Measurements from ENCODE around the gene MGST2.
"Not testable (repeated sequence)": the region's sequence is repeated elsewhere in the genome, so short reads cannot be mapped to it uniquely, and the experiment has no call there.

The MGST2 gene

GRCh38 chr4:139672732-139673131 lies 7.1 kb downstream of the MGST2 start:
- DNase-seq, result no peak

DNA sequence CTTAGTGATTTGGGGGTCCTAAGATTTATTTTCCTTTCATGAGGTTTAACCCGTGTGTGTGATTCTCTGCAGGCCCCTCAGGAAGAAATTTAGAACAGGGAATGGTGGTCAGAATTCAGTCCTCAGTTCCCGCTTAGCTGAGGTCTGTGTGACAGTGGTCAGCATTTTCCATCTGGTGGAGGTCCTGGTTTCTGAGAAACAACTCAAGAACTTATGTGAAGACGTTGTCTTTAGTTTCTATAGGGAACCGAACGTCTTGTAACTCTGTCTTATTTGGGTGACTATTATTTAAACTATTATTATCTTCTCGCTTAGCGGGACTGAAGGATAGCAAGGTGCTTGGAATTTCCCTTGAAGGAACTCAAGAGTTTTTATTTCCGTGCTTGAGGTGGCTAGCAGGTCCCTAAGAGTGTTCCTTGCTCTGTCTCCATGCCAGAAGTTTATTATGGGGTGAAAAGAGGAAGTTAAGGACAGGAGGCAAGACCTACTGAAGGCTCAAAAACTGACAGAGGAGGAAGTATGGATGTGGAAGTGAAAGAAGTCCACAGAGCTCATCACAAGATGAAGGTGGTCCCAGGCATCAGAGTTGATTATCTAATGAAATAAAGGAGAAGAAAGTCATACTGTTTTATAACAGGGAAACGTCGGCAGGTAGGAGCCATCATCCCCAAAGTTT lies 9.4 kb downstream of the MGST2 start:
- DNase-seq, result no peak

GRCh38 chr4:139675651-139676050 lies 10.0 kb downstream of the MGST2 start:
- DNase-seq, result no peak

GRCh38 chr4:139676365-139676764 lies 10.7 kb downstream of the MGST2 start:
- DNase-seq, result no peak

DNA sequence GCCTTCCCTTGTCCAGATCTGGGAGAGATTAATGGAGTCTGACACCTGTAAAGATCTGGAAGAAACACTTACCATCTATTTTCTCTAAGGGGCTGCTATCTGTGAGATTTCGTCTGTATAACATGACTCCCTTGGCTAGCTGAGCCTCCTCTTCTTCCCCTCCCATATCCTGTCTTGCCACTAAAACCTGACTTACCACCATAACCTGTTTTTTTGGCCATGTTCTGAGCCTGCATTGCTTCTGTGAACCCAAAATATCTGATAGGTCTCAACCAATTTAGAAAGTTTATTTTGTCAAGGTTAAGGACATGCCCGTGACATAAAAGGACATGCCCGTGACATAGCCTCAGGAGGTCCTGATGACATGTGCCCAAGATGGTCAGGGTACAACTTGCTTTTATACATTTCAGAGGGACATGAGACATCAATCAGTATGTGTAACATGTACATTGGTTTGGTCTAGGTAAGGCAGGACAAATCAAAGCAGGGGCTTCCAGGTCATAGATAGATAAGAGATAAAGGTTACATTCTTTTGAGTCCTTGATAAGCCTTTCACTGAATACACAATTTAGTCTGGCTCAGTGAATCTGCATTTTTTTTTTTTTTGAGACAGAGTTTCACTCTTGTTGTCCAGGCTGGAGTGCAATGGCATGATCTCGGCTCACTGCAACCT lies 11.4 kb downstream of the MGST2 start:
- DNase-seq, result no peak

GRCh38 chr4:139682309-139682708 lies 16.7 kb downstream of the MGST2 start:
- no peak for DNase-seq

- no peak for DNase-seq
Measured at GRCh38 chr4:139682741-139683151, 17.1 kb downstream of the MGST2 start.

DNA sequence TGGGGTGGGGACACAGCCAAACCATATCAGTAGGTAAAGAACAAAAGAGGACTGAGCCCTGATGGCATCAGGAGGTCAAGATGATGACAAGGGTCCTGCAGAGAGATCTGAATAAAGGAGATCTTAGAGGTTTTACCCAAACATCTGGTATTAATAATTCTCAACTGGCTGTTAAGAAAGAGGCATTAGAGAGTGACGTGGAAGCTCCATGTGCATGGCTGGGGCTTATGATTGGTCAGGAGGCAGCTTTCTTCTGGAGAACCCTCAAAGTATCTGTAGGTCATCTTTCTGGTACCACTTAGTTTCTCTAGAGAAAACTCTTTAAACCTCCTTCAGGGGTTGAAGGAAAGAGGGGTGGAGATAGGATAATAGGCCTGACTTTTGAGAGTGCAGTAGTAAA lies 18.7 kb downstream of the MGST2 start:
- no peak for DNase-seq

DNA sequence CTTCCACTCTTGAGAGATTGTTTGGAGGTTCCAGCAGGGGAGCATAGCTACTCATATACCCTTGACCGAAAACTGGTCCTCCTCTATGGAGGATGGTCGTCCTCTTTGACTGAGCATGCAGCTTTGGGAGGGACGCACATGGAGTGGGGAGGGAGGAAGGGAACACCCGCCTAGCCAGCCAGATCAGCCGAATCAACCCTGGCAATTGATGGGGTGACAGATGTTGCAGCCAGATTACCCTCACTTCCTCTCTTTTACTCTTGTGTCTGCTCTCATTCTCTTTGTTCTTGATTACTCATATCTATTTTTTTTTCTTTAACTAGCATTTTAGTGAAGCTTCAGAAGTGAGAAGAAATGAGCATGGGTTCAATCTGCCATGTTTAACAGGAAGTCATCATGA lies 19.6 kb downstream of the MGST2 start:
- DNase-seq, result no peak

GRCh38 chr4:139686130-139686529 lies 20.5 kb downstream of the MGST2 start:
- no peak for DNase-seq

- no peak for DNase-seq
Measured at GRCh38 chr4:139686988-139687387, 21.4 kb downstream of the MGST2 start.

DNA sequence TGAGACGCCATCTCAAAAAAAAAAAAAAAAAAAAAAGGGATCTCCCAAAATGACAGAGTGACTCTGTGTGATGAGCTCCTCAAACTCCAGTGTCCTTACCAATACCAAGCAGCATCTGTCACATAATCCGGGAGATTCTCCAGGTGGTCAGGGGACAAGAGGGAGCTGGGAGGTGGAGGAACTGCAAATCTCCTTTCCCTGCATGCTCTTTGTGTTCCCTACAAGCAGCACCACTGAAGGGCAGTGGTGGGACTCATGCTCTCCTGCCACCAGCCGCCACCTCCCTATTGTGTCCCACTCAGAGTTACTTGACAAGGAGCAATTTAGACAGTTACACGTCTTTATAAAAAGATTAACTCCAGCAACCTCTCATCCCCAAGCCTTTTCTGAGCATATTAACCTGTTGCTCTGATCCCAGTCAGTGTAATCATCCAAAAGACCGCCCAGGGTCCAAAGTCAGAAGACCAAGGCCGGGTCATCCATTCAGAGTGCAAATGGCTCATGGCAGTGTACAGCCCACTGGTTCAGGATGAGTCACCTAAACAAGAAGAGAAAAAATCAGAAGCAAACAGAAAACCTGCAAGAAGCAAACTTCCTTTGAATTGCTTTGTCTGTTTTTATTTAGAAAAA lies 23.6 kb downstream of the MGST2 start:
- DNase-seq, result no peak

DNA sequence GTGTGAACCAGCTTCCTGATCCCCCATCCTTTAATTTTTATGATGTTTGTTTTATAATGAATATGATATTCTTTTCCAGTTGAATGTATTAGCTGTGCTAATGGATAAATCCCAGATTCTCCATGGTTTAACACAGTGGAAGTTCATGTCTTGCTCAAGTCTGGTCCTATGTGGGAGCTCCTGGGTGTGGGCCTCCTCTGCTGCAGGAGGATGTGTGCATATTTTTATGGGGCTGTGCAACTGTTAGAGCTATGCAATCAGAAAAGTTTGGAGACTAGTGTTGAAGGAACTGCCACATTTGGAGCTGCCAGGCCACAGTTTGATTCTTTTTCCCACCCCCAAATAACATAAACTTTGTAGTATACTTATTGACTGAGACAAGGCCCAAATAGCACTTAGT lies 24.8 kb downstream of the MGST2 start:
- DNase-seq, result no peak

DNA sequence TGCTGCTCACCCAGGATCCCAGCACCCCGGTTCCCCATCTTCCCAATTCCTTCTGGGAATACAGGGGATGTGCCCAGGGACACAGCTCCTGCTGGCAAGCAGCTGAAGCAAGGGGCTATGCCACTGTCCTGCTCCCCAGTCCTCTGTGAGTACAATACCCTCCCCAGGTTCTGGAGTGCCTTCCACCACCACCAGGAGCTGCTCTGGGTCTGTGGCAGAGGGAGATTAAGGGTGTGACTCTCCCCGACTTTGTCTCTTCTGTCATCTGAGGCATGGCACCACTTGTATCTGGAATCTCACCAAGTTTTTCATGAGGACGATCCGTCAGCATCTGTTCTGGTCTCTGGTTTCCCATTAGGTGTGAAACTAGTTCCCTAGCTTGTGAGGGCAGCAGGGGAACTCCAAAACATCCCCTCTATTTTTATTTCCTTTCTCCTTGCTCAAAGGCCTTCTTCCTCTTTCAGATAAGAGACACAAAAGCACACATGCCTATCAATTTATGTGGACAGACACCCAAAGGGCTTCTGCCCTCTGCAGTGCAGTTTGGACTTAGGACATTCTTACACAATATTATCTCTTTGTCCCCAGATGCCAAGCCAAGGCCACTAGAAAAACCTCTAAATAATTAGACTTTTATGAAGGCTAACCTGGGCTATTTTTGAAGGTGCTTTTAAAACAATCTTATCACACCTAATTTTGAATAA lies 26.8 kb downstream of the MGST2 start:
- no peak for DNase-seq

- no peak for DNase-seq
Measured at GRCh38 chr4:139694522-139695107, 29.0 kb downstream of the MGST2 start.

GRCh38 chr4:139696491-139696890 lies 30.9 kb downstream of the MGST2 start:
- no peak for DNase-seq

- DNase-seq, result not testable (repeated sequence)
Measured at GRCh38 chr4:139698167-139698925, 32.7 kb downstream of the MGST2 start.

GRCh38 chr4:139700568-139700967 lies 34.9 kb downstream of the MGST2 start:
- DNase-seq, result no peak

GRCh38 chr4:139704915-139705485 lies 39.4 kb downstream of the MGST2 start:
- no peak for DNase-seq

- no peak for DNase-seq
Measured at GRCh38 chr4:139709660-139710059, 44.0 kb downstream of the MGST2 start.

GRCh38 chr4:139710073-139710472 lies 44.5 kb downstream of the MGST2 start:
- DNase-seq, result no peak

GRCh38 chr4:139711461-139711860 lies 45.8 kb downstream of the MGST2 start:
- no peak for DNase-seq

Measured in activated naive CD4-positive, alpha-beta T cell (primary cell).